Measurements from ENCODE around the gene GLCE.

- TF ChIP-seq CTCF (IDR thresholded peaks at IDR 0.05; ENCODE audit: low read depth, low read length, missing input control) (no peak), SP1 (IDR thresholded peaks at IDR 0.05) (no peak), REST (IDR thresholded peaks at IDR 0.05) (no peak), ZBTB33 (IDR thresholded peaks at IDR 0.05) (no peak), TAF1 (conservative IDR thresholded peaks at IDR 0.05) (no peak)
These were observed 39.1 kb upstream of the GLCE start for GRCh38 chr15:69121198-69121828.

All from liver (tissue), 3 donors.